ENCODE measurements around the gene TMEM258. TPM values are rescaled to one million over a fixed set of nuclear protein-coding genes. Genes with fewer than 3 reads are reported as not detected.

TMEM258 gene
- polyA plus RNA-seq, 2 donors, result 90.3 to 142 TPM

- Histone ChIP-seq H3K4me1 (ENCODE audit: control insufficient read depth in 2 of 2, insufficient read depth in 2 of 2, low read length in 1 of 2) (peaks cover 3 to 13% of the 10 kb centered on the region in 2 donors), H3K36me3 (ENCODE audit: control insufficient read depth in 2 of 2, insufficient read depth in 2 of 2, low read length in 1 of 2) (no peaks in the 10 kb centered on the region), H3K4me3 (ENCODE audit: low read depth in 1 of 2, low read length in 2 of 2) (peak within 1 kb of the TSS; percentile 48 to 65), H3K9me3 (ENCODE audit: control insufficient read depth in 2 of 2, insufficient read depth in 1 of 2, low read depth in 1 of 2, low read length in 1 of 2) (no peaks in the 10 kb centered on the region), H3K27ac (ENCODE audit: low read depth in 2 of 2, low read length in 1 of 2) (peak within 1 kb of the TSS; percentile 76 to 80), H3K27me3 (ENCODE audit: control insufficient read depth in 1 of 2, insufficient read depth in 2 of 2, low read length in 2 of 2) (peaks cover 0 to 4% of the 10 kb centered on the region in 2 donors)
- WGBS, 2 donors, result 1% methylated on average over 79 to 83 of the region's 83 CpGs
These were observed 35.4 kb upstream of the TMEM258 start, which contains the start of gene FADS2 for GRCh38 chr11:61827571-61828378. TSS of gene FADS2 (plus strand) at chr11:61828300. CDS start at chr11:61828391, 91 bp downstream.

- Histone ChIP-seq H3K9me3 (ENCODE audit: control insufficient read depth in 2 of 2, insufficient read depth in 1 of 2, low read depth in 1 of 2, low read length in 1 of 2) (no peaks in the 10 kb centered on the region), H3K4me3 (ENCODE audit: low read depth in 1 of 2, low read length in 2 of 2) (peak overlapping the region; percentile 48 to 65), H3K27ac (ENCODE audit: low read depth in 2 of 2, low read length in 1 of 2) (peak overlapping the region; percentile 76 to 80), H3K36me3 (ENCODE audit: control insufficient read depth in 2 of 2, insufficient read depth in 2 of 2, low read length in 1 of 2) (no peaks in the 10 kb centered on the region), H3K4me1 (ENCODE audit: control insufficient read depth in 2 of 2, insufficient read depth in 2 of 2, low read length in 1 of 2) (peaks cover 3 to 13% of the 10 kb centered on the region in 2 donors), H3K27me3 (ENCODE audit: control insufficient read depth in 1 of 2, insufficient read depth in 2 of 2, low read length in 2 of 2) (peaks cover 0 to 4% of the 10 kb centered on the region in 2 donors)
- 31 to 38% methylated on average over 23 of the region's 23 CpGs for WGBS, 2 donors
These were observed 34.7 kb upstream of the TMEM258 start for GRCh38 chr11:61826930-61827570.

- Histone ChIP-seq H3K4me1 (ENCODE audit: control insufficient read depth in 2 of 2, insufficient read depth in 2 of 2, low read length in 1 of 2) (peaks cover 3 to 14% of the 10 kb centered on the region in 2 donors), H3K4me3 (ENCODE audit: low read depth in 1 of 2, low read length in 2 of 2) (no peak overlapping the region), H3K27ac (ENCODE audit: low read depth in 2 of 2, low read length in 1 of 2) (peak overlapping the region; percentile 78 to 82), H3K27me3 (ENCODE audit: control insufficient read depth in 1 of 2, insufficient read depth in 2 of 2, low read length in 2 of 2) (no peaks in the 10 kb centered on the region), H3K36me3 (ENCODE audit: control insufficient read depth in 2 of 2, insufficient read depth in 2 of 2, low read length in 1 of 2) (no peaks in the 10 kb centered on the region), H3K9me3 (ENCODE audit: control insufficient read depth in 2 of 2, insufficient read depth in 1 of 2, low read depth in 1 of 2, low read length in 1 of 2) (no peaks in the 10 kb centered on the region)
- 45 to 59% methylated on average over 2 of the region's 2 CpGs for WGBS, 2 donors
These were observed 27.8 kb upstream of the TMEM258 start for GRCh38 chr11:61820174-61820573.

GRCh38 chr11:61817471-61818202, 25.2 kb upstream of the TMEM258 start:
- H3K27ac ChIP-seq (ENCODE audit: low read depth in 2 of 2, low read length in 1 of 2), result no peak overlapping the region
- H3K4me3 ChIP-seq (ENCODE audit: low read depth in 1 of 2, low read length in 2 of 2), result no peak overlapping the region
- H3K9me3 ChIP-seq (ENCODE audit: control insufficient read depth in 2 of 2, insufficient read depth in 1 of 2, low read depth in 1 of 2, low read length in 1 of 2), result no peaks in the 10 kb centered on the region
- peaks cover 3 to 22% of the 10 kb centered on the region in 2 donors for H3K4me1 ChIP-seq (ENCODE audit: control insufficient read depth in 2 of 2, insufficient read depth in 2 of 2, low read length in 1 of 2)
- no peaks in the 10 kb centered on the region for H3K27me3 ChIP-seq (ENCODE audit: control insufficient read depth in 1 of 2, insufficient read depth in 2 of 2, low read length in 2 of 2)
- 71 to 79% methylated on average over 6 of the region's 6 CpGs for WGBS, 2 donors
- no peaks in the 10 kb centered on the region for H3K36me3 ChIP-seq (ENCODE audit: control insufficient read depth in 2 of 2, insufficient read depth in 2 of 2, low read length in 1 of 2)

GRCh38 chr11:61816736-61817455, 24.5 kb upstream of the TMEM258 start, which contains the start of gene FADS1:
TSS of gene FADS1 (minus strand) at chr11:61817003. CDS start at chr11:61816929, 74 bp downstream.
- H3K4me1 ChIP-seq (ENCODE audit: control insufficient read depth in 2 of 2, insufficient read depth in 2 of 2, low read length in 1 of 2), result peaks cover 3 to 25% of the 10 kb centered on the region in 2 donors
- 1 to 2% methylated on average over 66 to 73 of the region's 73 CpGs for WGBS, 2 donors
- H3K4me3 ChIP-seq (ENCODE audit: low read depth in 1 of 2, low read length in 2 of 2), result peak within 1 kb of the TSS; percentile 34 to 58
- peak within 1 kb of the TSS; percentile 79 to 91 for H3K27ac ChIP-seq (ENCODE audit: low read depth in 2 of 2, low read length in 1 of 2)
- no peaks in the 10 kb centered on the region for H3K27me3 ChIP-seq (ENCODE audit: control insufficient read depth in 1 of 2, insufficient read depth in 2 of 2, low read length in 2 of 2)
- H3K9me3 ChIP-seq (ENCODE audit: control insufficient read depth in 2 of 2, insufficient read depth in 1 of 2, low read depth in 1 of 2, low read length in 1 of 2), result no peaks in the 10 kb centered on the region
- H3K36me3 ChIP-seq (ENCODE audit: control insufficient read depth in 2 of 2, insufficient read depth in 2 of 2, low read length in 1 of 2), result no peaks in the 10 kb centered on the region

GRCh38 chr11:61815790-61816735, 23.7 kb upstream of the TMEM258 start:
- H3K27ac ChIP-seq (ENCODE audit: low read depth in 2 of 2, low read length in 1 of 2), result peak overlapping the region; percentile 79 to 91
- WGBS, 2 donors, result 1% methylated on average over 61 to 69 of the region's 69 CpGs
- no peaks in the 10 kb centered on the region for H3K9me3 ChIP-seq (ENCODE audit: control insufficient read depth in 2 of 2, insufficient read depth in 1 of 2, low read depth in 1 of 2, low read length in 1 of 2)
- no peaks in the 10 kb centered on the region for H3K27me3 ChIP-seq (ENCODE audit: control insufficient read depth in 1 of 2, insufficient read depth in 2 of 2, low read length in 2 of 2)
- H3K4me3 ChIP-seq (ENCODE audit: low read depth in 1 of 2, low read length in 2 of 2), result peak overlapping the region; percentile 34 to 58
- peaks cover 3 to 25% of the 10 kb centered on the region in 2 donors for H3K4me1 ChIP-seq (ENCODE audit: control insufficient read depth in 2 of 2, insufficient read depth in 2 of 2, low read length in 1 of 2)
- no peaks in the 10 kb centered on the region for H3K36me3 ChIP-seq (ENCODE audit: control insufficient read depth in 2 of 2, insufficient read depth in 2 of 2, low read length in 1 of 2)

- Histone ChIP-seq H3K4me1 (ENCODE audit: control insufficient read depth in 2 of 2, insufficient read depth in 2 of 2, low read length in 1 of 2) (peaks cover 3 to 23% of the 10 kb centered on the region in 2 donors), H3K36me3 (ENCODE audit: control insufficient read depth in 2 of 2, insufficient read depth in 2 of 2, low read length in 1 of 2) (no peaks in the 10 kb centered on the region)
These were observed 22.8 kb upstream of the TMEM258 start for GRCh38 chr11:61814958-61815789.

More at GRCh38 chr11:61814958-61815789, 22.8 kb upstream of the TMEM258 start:
- H3K4me3 ChIP-seq (ENCODE audit: low read depth in 1 of 2, low read length in 2 of 2), result peak overlapping the region; percentile 34 to 58
- WGBS, 2 donors, result 1% methylated on average over 63 to 66 of the region's 66 CpGs
- H3K27ac ChIP-seq (ENCODE audit: low read depth in 2 of 2, low read length in 1 of 2), result peak overlapping the region; percentile 79 to 91
- H3K27me3 ChIP-seq (ENCODE audit: control insufficient read depth in 1 of 2, insufficient read depth in 2 of 2, low read length in 2 of 2), result no peaks in the 10 kb centered on the region
- no peaks in the 10 kb centered on the region for H3K9me3 ChIP-seq (ENCODE audit: control insufficient read depth in 2 of 2, insufficient read depth in 1 of 2, low read depth in 1 of 2, low read length in 1 of 2)
